CD4-positive, alpha-beta T cell treated with Interleukin-15 for 1 hour (primary cell): Measurements from ENCODE around the gene RNF115.
A peak's percentile ranks its signal among the peaks of the same experiment; 100 is the strongest.

Experiments
- DNase-seq: peaks from one replicate; pipeline ENCODE4 v3.0.0-alpha.2; 2020

The RNF115 gene

DNA sequence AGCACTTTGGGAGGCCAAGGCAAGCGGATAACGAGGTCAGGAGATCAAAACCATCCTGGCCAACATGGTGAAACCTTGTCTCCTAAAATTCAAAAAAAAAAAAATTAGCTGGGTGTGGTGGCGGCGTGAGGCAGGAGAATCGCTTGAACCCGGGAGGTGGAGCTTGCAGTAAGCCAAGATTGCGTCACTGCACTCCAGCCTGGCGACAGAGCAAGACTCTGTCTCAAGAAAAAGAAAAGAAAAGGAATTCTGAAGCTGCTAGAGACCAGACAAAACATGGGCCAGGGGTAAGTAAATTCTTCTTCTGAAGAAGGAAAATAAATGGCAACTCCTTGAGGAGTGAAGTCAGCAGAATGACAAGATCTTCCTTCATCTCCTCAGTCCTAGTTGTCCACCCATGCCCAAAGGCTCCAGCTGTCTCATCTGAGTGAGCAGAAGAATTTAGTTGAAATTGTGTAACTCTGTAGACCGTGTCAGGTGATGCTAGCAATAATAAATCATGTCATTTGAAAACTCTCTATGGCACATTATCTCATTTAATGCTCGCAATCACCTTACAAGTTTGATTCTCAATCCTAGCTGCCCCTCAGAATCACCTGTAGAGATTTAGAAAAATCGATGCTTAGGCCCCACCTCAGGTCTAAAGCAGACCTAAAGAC lies 131.0 kb downstream of the RNF115 start:
- DNase-seq, result no peak

GRCh38 chr1:145690587-145691558 lies 133.0 kb downstream of the RNF115 start:
- peak; percentile 25 for DNase-seq

DNA sequence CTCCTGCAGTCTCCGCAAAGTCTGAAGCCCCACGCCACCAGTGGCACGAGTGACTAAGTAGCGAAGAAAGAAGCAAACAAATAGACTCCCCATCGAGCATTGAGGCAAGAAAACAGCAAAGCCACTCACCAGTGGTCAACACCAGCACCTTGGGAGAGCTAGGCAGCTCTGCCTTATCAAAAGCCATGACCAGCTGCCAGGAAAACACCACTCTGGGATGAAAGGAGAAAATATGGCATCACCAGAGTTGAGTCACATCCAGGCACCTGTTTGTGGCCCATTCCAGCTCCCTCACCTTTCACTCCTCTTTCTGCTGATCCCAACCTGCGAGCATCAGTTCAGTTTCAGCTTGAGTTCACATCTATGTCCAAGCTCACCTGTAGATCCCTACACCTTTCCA lies 134.0 kb downstream of the RNF115 start:
- no peak for DNase-seq

- no peak for DNase-seq
These were observed 135.0 kb downstream of the RNF115 start for GRCh38 chr1:145688924-145689323.
